HEK293T (cell line): Measurements from ENCODE around the gene DHRS9.

Source experiments
- CTCF ChIA-PET: fragments of 350-600 bp; formaldehyde crosslinking; extraction: SDS; loops from one replicate; lab custom pipeline; 2021; ENCODE audit warnings: antibody characterized with exemption, inconsistent platforms; lab: Yijun Ruan, JAX
- POLR2A ChIA-PET: fragments of 350-600 bp; formaldehyde crosslinking; extraction: SDS; loops from one replicate; lab custom pipeline; 2020; ENCODE audit warnings: antibody characterized with exemption, inconsistent platforms; lab: Yijun Ruan, JAX
- DNase-seq: peaks from one replicate; pipeline ENCODE4 v3.0.0; 2012; ENCODE audit warnings: mixed read lengths; ENCODE audit errors: extremely low spot score
- ARNT ChIP-seq: fragments of 450-650 bp; IDR thresholded peaks from 2 replicates; pipeline ENCODE4 v1.6.1; 2017; ENCODE audit warnings: mild to moderate bottlenecking
- BHLHE40 ChIP-seq: fragments of 450-650 bp; IDR thresholded peaks from 2 replicates; pipeline ENCODE4 v1.6.1; 2016; ENCODE audit warnings: mild to moderate bottlenecking, moderate library complexity, borderline replicate concordance
- CTBP1 ChIP-seq: fragments of 450-650 bp; IDR thresholded peaks from 2 replicates; pipeline ENCODE4 v1.6.1; 2016; ENCODE audit warnings: borderline replicate concordance
- ELF4 ChIP-seq: fragments of 450-650 bp; IDR thresholded peaks from 2 replicates; pipeline ENCODE4 v1.6.1; 2017; ENCODE audit warnings: antibody characterized with exemption
- FOXA1 ChIP-seq: fragments of 450-650 bp; IDR thresholded peaks from 2 replicates; pipeline ENCODE4 v1.6.1; 2016; ENCODE audit warnings: mild to moderate bottlenecking
- FOXK2 ChIP-seq: fragments of 450-650 bp; IDR thresholded peaks from 2 replicates; pipeline ENCODE4 v1.6.1; 2016; ENCODE audit warnings: mild to moderate bottlenecking
- FOXM1 ChIP-seq: fragments of 450-650 bp; IDR thresholded peaks from 2 replicates; pipeline ENCODE4 v1.6.1; 2017; ENCODE audit warnings: mild to moderate bottlenecking, borderline replicate concordance
- HDGF ChIP-seq: fragments of 450-650 bp; IDR thresholded peaks from 2 replicates; pipeline ENCODE4 v1.6.1; 2017; ENCODE audit warnings: antibody characterized with exemption, borderline replicate concordance
- L3MBTL2 ChIP-seq: fragments of 450-650 bp; conservative IDR thresholded peaks from 2 replicates; pipeline ENCODE4 v1.6.1; 2016; ENCODE audit warnings: mild to moderate bottlenecking
- LEF1 ChIP-seq: fragments of 450-650 bp; IDR thresholded peaks from 2 replicates; pipeline ENCODE4 v1.6.1; 2017; ENCODE audit warnings: mild to moderate bottlenecking, borderline replicate concordance
- NFRKB ChIP-seq: fragments of 450-650 bp; IDR thresholded peaks from 2 replicates; pipeline ENCODE4 v1.6.1; 2016; ENCODE audit warnings: mild to moderate bottlenecking, moderate library complexity
- PKNOX1 ChIP-seq: fragments of 450-650 bp; IDR thresholded peaks from 2 replicates; pipeline ENCODE4 v1.6.1; 2016
- SP1 ChIP-seq: fragments of 450-650 bp; IDR thresholded peaks from 2 replicates; pipeline ENCODE4 v1.6.1; 2017
- SUZ12 ChIP-seq: fragments of 450-650 bp; IDR thresholded peaks from 2 replicates; pipeline ENCODE4 v1.6.1; 2016; ENCODE audit warnings: mild to moderate bottlenecking
- TARDBP ChIP-seq: fragments of 450-650 bp; IDR thresholded peaks from 2 replicates; pipeline ENCODE4 v1.6.1; 2016
- ZNF384 ChIP-seq: fragments of 450-650 bp; IDR thresholded peaks from 2 replicates; pipeline ENCODE4 v1.6.1; 2016

Gene DHRS9

GRCh38 chr2:169069341-169069740 is at the start of gene DHRS9:
TSS of gene DHRS9 (plus strand) at chr2:169069563. CDS start at chr2:169081582, 12,019 bp downstream.
- TF ChIP-seq L3MBTL2, result no peak
- no peak for TF ChIP-seq CTBP1
- TF ChIP-seq SUZ12, result no peak
- TF ChIP-seq HDGF, result no peak
- TF ChIP-seq TARDBP, result no peak
- TF ChIP-seq NFRKB, result no peak
- no peak for TF ChIP-seq ARNT
- no peak for TF ChIP-seq BHLHE40
- no peak for TF ChIP-seq FOXK2
- TF ChIP-seq PKNOX1, result no peak
- TF ChIP-seq FOXA1, result no peak
- TF ChIP-seq ELF4, result no peak
- TF ChIP-seq SP1, result no peak
- no peak for TF ChIP-seq LEF1
- TF ChIP-seq FOXM1, result no peak
- no peak for TF ChIP-seq ZNF384
- CTCF ChIA-PET, result interaction anchor here (1.0 kb wide), 1 partner anchor 40 kb away, joined by 3 read pairs; no protein-coding TSS in a partner anchor
- POLR2A ChIA-PET, result no interaction called here
- DNase-seq, result no peak

GRCh38 chr2:169023161-169023560 is 46.2 kb upstream of the DHRS9 start:
- ChIA-PET CTCF (no interaction called here), POLR2A (no interaction called here)
- no peak for DNase-seq
- TF ChIP-seq TARDBP (no peak), SUZ12 (no peak), NFRKB (no peak), CTBP1 (no peak), FOXM1 (no peak), L3MBTL2 (no peak), ZNF384 (no peak), HDGF (no peak), LEF1 (no peak)

GRCh38 chr2:169026056-169026455 is 43.3 kb upstream of the DHRS9 start:
- POLR2A ChIA-PET, result no interaction called here
- CTCF ChIA-PET, result no interaction called here
- TF ChIP-seq NFRKB (no peak), CTBP1 (no peak)
- no peak for DNase-seq

GRCh38 chr2:169027234-169027633 is 42.1 kb upstream of the DHRS9 start:
- no peak for DNase-seq
- ChIA-PET POLR2A (no interaction called here), CTCF (no interaction called here)
- TF ChIP-seq NFRKB (no peak), ELF4 (no peak), SP1 (no peak), LEF1 (no peak), HDGF (no peak), FOXA1 (no peak), BHLHE40 (no peak), ZNF384 (no peak), L3MBTL2 (no peak), TARDBP (no peak), SUZ12 (no peak), ARNT (no peak), CTBP1 (no peak), FOXK2 (no peak), PKNOX1 (no peak)

GRCh38 chr2:169029341-169029740 is 40.0 kb upstream of the DHRS9 start:
- POLR2A ChIA-PET, result no interaction called here
- DNase-seq, result no peak
- CTCF ChIA-PET, result no interaction called here
- TF ChIP-seq SUZ12, result no peak
- TF ChIP-seq HDGF, result no peak
- TF ChIP-seq FOXA1, result no peak
- no peak for TF ChIP-seq FOXK2
- no peak for TF ChIP-seq TARDBP
- no peak for TF ChIP-seq ARNT
- TF ChIP-seq CTBP1, result no peak
- TF ChIP-seq ELF4, result no peak
- TF ChIP-seq LEF1, result no peak
- no peak for TF ChIP-seq NFRKB
- TF ChIP-seq FOXM1, result no peak
- no peak for TF ChIP-seq PKNOX1

- no peak for DNase-seq
- TF ChIP-seq ARNT (no peak), NFRKB (no peak), ELF4 (no peak), FOXM1 (no peak), BHLHE40 (no peak), CTBP1 (no peak), FOXK2 (no peak), LEF1 (no peak), ZNF384 (no peak), SUZ12 (no peak)
- CTCF ChIA-PET, result no interaction called here
- POLR2A ChIA-PET, result no interaction called here
These were observed 38.2 kb upstream of the DHRS9 start, which contains the start of gene ABCB11 for GRCh38 chr2:169031202-169031601. TSS of gene ABCB11 (minus strand) at chr2:169031324. CDS start at chr2:169018125, 13,199 bp downstream.

GRCh38 chr2:169034256-169034655 is 35.1 kb upstream of the DHRS9 start:
- no peak for TF ChIP-seq SP1
- no peak for TF ChIP-seq ARNT
- no peak for TF ChIP-seq FOXA1
- TF ChIP-seq BHLHE40, result no peak
- TF ChIP-seq SUZ12, result no peak
- POLR2A ChIA-PET, result no interaction called here
- DNase-seq, result no peak
- CTCF ChIA-PET, result no interaction called here
